Esophagus mucosa (tissue), 1 donor: ENCODE results near the gene NPBWR2. TPM values are rescaled to one million over a fixed set of nuclear protein-coding genes. Genes with fewer than 3 reads are reported as not detected.

ENCODE experiments used
- ATAC-seq: fragments of 200-7000 bp; cut with Tn5 transposase; one replicate; pipeline ENCODE4 v1.9.1; 2020
- total RNA-seq: library from RNA; stranded (reverse); gene quantifications from one replicate; pipeline ENCODE4 v1.2.4, GENCODE V29; 2023
- donor health status: DM: yes; HTN: yes; CAD: no.

The NPBWR2 gene
- total RNA-seq, 1 donor from 2014 or later: not detected

DNA sequence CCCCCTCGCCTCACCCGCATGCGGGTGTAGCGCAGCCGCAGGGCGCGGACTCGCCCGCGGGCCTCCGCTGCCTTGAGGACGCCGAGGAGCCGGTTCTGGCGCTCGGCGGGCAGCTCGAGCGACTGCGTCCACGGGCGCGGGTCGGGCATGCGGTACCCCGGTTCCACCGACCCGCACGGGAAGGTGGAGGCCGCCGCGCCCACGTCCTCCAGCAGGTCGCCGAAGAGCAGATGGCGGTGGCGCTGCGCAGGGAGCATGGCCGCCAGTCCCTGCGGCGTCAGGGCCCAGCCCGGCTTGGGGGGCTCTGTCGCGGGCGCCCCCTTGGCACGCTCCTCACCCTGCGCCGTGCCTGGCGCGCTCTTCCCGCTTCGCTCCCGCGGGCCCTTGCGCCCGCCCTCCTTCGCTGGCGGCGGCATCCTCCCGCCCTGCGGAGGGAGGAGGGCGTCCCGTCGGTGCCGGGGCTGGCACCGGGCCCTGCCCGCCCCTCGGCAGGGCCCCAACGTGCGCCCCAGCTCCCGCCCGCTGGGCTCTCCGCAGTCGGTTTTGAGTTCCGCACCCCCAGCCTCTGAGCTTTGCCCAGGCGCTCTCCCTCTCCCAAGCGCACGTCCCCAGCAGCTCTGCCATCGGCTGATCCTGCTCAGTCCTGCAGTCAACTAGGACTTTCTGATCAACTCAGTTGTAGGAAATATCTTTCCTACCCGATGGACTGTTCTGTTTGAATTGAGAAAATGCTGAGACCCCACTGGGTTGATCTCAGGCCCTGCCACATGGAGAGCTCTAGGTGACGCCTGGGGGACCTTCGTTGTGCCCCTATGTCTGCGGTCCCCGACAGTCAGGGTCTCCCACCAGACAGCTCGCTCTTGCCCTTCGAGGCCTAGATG, 23.3 kb downstream of the NPBWR2 start, which contains the start of gene LKAAEAR1:
LKAAEAR1 (minus strand) TSS at position 595 of the 881 bp plus-strand sequence; CDS start at position 416, 179 bp downstream.
- ATAC-seq: no peak

DNA sequence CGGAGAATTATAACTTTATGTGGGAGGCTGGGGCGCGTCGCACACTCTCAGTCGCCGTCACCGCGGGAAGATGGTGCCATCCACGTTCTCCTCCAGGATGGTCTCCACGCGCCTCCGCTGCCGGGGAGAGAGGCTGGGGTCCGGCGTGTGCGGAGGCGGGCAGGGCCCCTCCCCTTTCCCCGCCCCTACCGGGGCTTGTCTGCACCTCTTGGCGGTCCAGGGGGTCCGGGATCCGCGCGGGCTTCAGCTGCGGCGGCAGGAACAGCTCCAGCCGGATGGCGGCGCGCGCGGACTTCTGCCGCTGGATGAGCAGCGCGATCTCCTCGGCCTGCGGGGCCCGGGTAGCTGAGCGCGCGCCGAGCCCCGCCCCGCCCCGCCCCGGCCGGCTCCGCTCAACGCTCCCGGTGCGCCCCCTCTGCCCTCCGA, 24.0 kb downstream of the NPBWR2 start:
- peak; percentile 46 for ATAC-seq

DNA sequence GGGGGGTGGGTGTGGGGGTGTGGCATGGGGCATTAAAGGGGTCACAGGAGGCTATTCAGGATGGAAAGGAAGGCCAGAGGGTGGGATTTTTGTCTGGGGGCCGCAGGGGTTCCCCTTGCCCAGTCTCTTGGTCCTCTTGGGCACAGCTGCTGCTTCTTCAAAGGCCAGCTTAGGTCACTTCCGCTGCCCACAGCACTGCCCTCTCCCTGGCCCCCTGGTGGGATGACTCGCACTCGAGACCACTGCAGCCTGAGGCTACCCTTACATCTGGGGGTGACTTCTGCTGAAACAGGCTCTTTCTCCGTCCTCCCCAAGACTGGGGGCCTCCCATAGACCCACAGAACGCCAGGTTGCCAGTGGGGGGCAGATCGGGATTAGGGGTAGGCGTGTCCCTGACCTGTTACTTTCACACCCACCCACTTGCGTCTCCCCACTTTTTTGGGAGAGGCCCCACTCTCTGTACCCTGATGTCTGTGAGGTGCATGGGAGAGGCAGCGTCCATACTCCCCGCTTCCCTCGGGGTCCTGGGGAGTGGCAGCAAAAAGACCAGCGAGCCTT, 24.5 kb downstream of the NPBWR2 start:
- no peak for ATAC-seq

DNA sequence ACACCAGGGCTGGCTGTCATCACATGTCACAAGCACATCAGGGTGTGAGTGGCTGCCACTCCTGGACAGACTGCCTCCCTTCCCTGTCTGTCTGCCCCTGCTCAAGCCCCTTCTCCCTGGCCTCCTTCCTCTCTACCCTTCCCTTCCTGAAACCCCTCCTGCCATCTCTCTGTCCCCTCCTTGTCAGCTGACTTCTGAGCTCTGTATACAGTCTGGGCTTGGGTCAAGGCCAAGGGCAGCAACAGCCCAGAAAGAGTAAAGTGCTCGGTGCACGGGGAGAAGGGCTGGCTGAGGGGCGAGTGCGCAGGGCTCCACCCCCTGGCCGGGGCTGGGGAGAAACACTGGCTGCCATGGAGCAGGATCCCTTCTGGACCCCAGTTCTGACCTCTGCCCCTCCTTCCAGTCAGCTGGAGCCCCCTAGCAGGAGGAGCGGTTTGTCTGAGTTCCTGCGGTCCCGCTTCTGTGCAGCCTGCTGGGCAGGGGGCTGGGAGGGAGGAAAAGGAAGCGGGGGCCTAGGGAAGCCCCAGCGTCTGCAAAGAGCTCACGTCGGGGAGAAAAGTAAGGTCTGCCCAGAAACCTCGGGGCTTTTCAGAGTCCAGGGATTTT, 25.1 kb downstream of the NPBWR2 start:
- no peak for ATAC-seq

DNA sequence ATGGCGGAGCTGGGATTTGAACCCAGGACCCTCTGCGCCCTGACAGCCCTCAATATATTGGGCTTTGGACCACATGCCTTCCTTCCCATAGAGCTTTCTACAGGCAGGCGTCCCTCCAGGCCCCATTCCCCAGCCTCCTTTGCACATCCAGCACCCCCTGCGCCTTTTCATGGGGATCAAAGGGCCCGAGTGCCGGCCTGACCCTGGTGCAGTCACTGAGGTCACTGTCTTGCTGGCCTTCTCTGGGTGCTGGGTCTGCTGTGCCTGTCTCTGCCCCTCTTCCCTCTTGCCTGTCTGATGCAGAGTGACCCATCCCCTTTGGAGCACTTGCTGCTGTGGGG, 25.8 kb downstream of the NPBWR2 start:
- no peak for ATAC-seq

DNA sequence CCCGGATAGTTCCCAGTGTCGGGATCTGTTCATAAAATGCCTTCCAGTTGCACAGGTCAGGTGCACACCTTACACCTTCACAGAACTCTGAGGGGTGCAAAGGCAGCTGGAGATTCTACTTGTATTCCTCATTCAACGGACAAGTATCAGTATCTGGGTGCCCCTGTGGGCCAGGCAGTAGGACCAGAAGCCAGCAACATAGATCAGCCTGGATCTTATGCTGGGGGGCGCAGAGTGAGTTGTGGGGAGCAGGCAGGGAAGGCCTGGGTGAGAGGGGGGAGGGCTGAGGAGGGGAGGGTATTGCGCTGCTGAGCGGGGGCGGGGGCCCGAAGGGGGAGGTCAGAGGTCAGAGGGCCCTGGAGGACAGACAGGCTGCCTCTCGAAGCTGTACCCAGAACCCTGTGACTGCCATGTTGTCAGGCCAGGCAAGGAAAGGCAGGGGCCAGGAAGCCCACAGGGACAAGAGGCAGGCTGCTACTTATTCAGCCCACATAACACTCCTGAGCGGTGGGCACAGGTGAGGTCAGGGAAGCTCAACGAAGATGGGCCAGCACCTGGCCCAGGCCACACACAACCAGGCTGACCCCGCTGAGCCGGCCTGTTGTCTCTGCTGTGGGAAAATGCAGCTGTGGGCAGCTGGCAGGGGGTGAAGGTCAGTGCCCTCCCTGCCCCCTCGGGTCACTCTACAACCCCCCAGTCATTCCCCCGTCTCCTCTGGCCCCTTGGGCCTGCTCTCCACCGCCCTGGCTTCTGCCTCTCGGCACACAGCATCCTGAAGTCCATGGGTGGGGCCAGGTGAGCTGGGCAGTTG, 26.3 kb downstream of the NPBWR2 start:
- ATAC-seq: no peak

DNA sequence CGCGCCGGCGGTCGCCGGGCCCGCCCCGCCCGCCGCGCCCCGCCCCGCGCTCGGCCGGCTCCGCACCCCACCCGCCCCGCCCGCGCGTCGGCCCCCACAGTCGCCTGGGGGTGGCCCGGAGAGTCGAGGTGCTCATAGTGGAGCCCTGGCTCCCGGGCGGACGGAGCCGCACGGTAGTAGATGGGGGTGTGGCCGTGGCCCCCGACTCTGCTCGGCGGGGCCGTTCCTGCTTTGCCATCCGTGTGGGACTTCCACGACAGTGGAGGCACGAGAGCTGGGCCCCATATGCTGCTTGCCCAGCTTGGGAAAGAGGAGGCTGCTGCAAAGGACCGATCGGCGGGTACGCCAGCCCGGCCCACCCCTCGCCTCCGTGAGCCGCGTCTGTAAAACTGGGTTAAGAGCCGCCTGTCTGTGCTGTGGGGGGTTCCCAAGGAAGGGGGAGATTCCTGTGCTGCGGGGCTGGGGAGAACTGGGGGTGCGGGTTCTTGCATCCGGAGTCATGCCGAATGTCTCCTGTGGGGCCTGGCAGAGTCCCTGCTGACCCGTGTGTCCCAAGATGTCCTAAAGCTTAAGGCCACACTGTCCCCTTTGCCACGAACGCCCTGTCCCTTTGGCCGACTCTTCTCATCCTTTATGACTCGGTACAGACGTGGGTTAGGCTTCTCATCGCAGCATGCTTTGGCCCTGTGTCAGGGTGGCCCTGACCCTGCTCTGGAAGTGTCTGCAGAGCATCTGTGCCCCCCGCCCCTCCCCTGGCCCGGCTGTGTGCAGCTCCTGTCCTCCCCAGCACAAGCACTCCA, 27.2 kb downstream of the NPBWR2 start, which contains the start of gene OPRL1:
OPRL1 (plus strand) TSS at position 70 of the 800 bp plus-strand sequence. CDS start 12,639 bp downstream, outside the sequence.
- ATAC-seq: no peak

DNA sequence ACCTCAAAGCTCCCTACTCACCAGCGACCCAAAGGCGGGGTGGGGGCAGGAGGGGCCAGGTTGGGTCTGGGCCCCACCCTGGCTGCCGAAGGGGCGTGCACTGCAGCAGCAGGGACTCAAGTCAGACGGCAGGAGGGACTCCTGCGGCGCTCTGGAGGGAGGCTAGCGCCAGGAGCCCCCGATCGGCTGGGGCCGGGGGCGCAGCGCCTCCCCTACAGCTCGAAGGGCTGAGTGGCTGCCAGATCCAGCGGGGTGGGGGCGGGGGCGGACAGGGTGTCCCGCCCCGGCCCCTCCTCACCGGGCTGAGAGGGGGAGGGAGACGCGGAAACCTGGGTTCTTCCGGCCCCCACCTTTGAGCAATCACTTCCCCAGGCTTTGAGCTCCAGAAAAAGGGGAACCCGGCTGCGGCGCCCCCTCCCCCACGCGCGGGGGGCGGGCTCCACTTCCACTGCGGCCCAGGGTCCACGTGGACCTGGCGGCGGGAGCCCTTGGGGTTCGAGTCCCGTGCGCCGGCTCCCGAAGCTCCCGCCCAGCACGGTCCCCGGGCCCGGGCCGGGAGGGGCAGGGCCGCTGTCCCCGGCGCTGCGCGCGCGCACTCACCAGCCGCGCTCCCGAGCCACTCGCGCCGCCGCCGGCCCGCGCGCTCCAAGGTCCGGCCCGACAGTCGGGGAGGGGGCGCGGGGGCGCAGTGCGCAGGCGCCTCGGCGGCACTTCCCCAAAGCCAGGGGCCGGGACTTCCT, 27.9 kb downstream of the NPBWR2 start, which contains the start of gene RGS19:
RGS19 (minus strand) TSS at position 246 of the 740 bp plus-strand sequence. CDS start 2,632 bp downstream, outside the sequence.
- ATAC-seq: peak; percentile 22

DNA sequence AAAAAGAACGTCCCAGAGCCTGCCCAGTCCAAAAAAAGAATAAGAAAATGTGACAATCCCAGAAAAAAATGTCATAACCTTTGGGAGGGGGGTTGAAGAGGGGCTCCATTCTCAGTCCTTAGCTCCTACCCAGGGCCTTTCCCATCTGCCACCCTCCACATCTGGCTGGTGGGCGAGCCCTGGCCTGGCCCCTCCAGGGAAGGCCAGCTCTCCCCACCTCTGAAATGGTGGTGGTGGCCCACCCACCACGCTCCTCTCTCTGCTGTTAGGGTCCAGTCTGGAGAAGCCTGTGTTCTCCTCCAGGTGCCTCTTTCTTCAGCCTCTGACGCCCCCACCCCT, 28.5 kb downstream of the NPBWR2 start:
- no peak for ATAC-seq

DNA sequence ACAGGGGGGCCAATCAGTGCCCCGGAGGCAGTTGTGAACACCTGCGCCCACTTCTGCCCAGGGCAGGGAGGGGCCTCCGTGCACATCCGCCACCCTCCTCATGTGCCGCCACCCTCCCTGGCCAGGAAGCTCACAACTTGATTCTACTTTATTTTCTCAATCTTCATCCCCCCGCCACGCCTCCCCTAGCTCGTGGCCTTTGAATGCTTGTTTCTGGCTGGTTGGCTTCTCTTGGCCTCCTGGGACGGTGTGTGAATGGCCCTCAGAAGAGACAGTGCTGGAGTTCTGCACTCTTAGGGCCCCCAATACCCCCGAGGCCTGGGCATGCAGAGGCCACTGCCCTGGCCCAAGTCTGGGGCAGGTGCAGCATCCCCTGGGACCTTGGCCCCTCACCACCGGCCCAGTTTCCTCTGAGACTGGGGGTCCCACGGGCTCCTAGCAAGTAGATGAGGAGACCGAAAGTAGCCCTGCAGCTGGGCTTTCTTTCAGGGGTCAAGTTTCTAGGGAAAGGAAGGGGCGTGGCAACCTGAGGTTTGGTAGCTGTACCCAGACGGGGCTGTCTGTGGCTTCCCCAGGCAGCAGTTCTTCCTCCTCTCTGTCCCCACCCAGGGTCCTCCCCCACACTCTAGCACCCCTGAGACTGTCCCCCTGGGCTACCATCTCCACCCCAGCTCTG, 29.4 kb downstream of the NPBWR2 start:
- ATAC-seq: peak; percentile 15

DNA sequence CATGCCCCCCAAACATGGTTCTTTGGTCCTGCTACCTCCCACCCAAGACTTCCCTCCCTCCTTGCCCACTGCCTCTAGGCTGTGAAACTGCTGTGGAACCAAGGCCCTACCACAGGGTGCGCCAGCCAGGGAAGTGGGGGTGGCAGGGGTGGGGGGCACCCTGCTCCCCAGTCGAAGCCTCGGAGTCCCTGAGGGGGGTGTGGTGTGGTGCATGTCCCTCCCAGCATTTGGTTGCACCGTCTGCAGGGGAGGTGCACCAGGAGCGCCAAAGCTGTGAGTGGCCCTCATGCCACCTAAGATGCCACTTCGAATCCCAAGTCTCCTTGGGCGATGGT, 29.9 kb downstream of the NPBWR2 start:
- ATAC-seq: no peak

DNA sequence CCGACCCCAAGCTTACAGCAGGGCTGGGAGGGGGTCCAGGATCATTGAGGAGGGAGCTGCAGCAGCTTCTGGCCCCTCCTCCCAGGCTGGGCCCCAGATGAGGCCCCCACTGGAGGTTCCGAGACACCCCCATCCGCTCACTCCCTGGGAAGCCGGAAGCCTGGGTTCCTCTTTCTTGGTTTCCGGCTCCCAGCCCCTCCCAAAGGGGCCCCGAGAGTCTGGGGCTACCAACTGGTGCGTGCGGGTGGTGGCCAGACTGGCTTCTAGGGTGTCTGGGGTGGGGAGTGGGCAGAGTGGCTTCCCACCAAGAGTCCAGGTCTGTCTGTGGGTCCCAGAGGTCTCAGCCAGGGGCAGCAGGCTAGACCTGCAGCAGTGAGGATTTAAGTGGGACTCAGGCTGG, 30.3 kb downstream of the NPBWR2 start:
- ATAC-seq: peak; percentile 1

DNA sequence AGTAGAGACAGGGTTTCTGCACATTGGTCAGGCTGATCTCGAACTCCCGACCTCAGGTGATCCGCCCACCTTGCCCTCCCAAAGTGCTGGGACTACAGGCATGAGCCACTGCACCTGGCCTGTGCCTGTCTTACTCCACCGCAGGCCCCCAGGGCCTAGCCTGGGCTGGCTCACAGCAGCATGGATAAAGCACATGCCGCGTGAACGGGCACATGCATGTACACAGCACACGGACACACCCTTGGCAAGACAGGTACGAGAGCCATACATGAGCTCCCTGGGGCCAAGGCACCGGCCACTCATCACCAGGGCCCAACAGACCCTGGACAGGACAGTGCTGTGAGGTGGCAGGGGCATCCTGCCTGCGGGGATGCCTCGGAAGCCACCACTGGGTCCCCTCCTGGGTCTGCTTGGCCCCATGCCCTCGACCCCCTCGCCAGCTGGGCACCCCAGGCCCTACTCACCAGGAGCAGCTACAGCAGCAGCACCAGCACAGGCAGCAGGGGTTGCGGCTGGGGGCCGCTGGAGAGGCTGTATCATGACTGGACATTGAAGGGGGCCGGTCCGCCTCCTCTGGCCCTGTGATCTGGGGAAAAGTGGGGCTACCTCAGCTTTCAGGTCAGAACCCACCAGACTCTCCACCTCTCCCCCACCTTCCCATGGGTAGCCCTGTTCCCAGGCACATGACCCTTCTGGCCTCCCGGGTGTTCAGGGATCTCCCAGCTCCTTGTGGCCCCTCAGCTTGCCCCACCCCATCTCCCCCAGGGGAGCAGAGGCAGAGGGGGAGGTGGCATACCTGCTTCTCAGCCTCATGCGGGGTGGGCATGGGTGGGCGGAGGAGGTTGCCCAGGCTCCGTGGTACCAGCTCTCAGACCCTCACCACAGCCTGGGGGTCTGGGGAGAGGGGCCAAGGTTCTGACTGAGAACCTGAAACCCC, 31.0 kb downstream of the NPBWR2 start:
- no peak for ATAC-seq

DNA sequence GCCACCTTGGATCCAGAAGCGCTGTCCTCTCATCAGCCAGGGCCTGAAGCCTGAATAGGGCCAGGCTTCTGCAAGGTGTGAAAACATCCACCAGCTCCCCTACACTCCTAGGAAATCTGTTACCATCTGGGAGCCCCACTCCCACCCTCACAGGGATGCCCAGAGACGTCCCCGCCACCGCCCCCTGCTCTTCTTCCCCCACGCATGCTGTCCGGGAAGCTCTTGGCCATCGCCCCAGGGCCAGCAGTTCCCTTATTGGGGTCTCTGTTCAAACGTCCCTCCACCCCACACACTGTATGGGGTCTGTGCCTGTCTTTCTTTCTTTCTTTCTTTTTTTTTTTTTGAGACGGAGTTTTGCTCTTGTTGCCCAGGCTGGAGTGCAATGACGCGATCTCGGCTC, 31.8 kb downstream of the NPBWR2 start:
- ATAC-seq: no peak

DNA sequence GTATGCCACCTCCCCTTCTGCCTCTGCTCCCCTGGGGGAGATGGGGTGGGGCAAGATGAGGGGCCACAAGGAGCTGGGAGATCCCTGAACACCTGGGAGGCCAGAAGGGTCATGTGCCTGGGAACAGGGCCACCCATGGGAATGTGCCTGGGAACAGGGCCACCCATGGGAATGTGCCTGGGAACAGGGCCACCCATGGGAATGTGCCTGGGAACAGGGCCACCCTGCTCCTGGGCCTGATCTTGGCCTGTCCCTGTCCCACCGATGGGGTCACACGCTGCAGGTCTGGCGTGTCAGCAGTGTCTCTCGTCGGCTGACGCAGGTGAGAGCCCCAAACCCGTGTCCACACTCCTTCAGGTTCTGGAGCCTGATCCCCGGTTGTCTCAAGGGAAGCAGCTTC, 32.4 kb downstream of the NPBWR2 start:
- no peak for ATAC-seq

DNA sequence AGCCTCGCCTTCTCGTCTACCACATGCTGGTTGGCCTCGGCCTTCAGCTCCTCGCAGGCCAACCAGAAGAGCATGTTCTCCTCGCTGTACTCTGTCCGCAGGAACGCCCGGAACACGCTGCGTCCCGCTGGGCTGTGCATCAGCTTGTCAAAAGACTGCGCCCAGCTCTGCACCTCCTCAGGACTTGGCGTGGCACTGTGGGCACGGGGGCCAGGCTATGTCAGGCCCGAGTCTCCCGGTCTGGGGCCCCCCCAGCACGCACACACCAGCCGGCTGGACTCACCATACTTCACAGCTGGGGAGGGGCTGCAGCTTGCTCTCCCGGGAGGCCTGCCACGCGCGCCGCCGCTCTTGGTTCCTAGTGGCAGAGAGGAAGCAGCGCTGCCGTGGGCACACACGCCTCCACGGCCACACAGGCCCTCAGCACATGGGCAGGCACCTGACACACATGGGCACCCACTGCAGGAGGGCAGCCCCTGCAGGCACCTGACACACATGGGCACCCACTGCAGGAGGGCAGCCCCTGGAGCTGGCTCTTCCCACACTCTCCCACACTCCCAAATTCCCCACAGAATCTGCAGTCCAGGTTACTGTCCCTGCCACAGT, 33.1 kb downstream of the NPBWR2 start:
- peak; percentile 11 for ATAC-seq

DNA sequence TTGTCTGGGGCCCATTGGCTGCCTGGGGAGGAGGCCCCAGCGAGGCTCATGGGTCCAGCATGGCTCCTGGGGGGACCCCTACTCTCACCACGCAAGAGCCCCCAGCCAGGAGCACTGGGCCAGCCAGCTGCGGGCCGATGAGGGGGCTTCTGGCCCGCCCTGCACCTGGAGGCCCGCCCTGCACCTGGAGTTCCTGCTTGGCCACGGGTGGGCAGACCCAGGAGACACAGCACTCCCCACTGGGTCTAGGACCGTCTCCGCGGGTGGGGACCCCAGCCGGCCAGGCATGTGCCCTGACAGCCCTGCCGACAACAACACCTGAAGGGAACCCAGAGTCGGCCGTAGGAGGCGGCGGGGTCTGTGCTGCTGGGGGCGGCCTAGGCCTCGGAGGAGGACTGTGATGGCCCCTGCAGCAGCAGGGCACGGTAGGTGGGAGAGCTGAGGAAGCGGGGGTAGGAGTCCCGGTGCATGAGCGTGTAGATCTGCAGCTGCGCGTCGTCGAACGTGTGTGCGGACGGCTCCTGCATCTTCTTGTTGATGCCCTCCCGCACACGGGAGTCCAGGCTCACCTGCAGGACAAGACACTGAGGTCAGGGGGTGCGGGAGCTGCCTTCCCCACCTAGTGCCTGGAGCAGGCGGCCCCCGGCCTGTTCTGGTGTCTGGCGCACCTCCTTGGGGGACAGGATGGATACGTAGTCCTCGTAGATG, 33.7 kb downstream of the NPBWR2 start:
- ATAC-seq: no peak

DNA sequence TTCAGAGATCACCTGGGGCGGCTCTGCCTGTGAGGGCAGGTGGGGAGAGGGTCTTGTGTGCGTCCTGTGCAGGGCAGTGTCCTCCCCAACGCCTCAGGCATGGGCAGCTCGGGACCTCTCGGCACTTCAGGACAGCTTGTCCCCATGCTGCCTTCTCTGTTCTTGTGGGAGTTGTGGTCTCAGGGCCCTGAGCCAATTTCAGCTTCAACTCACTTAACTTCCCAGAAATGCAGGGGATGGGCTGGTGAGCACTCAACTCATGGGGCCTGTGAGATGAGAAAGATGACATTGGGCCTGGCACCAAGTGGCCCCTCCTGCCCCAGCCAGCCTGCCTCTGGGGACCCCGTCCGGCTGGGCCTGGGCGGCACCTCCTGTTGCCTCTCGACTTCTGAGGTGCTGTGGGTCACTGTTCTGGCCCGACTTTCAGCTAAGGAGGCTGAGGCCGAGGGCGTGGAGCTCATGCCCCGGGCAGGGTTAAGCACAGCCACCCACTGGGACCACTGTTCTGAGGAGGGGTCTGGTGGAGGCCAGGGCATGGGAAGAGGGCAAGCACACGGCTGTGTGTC, 34.8 kb downstream of the NPBWR2 start:
- no peak for ATAC-seq
